GM12864 (cell line): ENCODE data around the gene FAM117B.

Source experiments
- DNase-seq: peaks from one replicate; pipeline ENCODE4 v3.0.0-alpha.2; 2011; ENCODE audit warnings: low read depth
- H3K4me3 ChIP-seq: 2 replicates; pipeline ENCODE4 v1.5.1; 2011; ENCODE audit warnings: mild to moderate bottlenecking, low read depth, low read length, control low read depth
- CTCF ChIP-seq: IDR thresholded peaks from 2 replicates; pipeline ENCODE4 v1.5.1; 2011; ENCODE audit warnings: low read depth, mild to moderate bottlenecking, moderate library complexity, low read length, control low read depth, inconsistent platforms; ENCODE audit errors: missing control alignments

FAM117B gene

GRCh38 chr2:202773301-202773973 lies 138.7 kb downstream of the FAM117B start:
- H3K4me3 ChIP-seq = no peak overlapping the region
- TF ChIP-seq CTCF = no peak
- DNase-seq = no peak

- TF ChIP-seq CTCF = no peak
- H3K4me3 ChIP-seq = no peak overlapping the region
- DNase-seq = no peak
Observed at GRCh38 chr2:202774104-202774503, 139.3 kb downstream of the FAM117B start.

- TF ChIP-seq CTCF = no peak
- no peak for DNase-seq
- no peak overlapping the region for H3K4me3 ChIP-seq
Observed at GRCh38 chr2:202778217-202778616, 143.4 kb downstream of the FAM117B start.

GRCh38 chr2:202780514-202781021 lies 145.8 kb downstream of the FAM117B start:
- peak; percentile 30 for DNase-seq
- TF ChIP-seq CTCF = no peak
- no peak overlapping the region for H3K4me3 ChIP-seq

- no peak for DNase-seq
- no peak for TF ChIP-seq CTCF
- H3K4me3 ChIP-seq = no peak overlapping the region
Observed at GRCh38 chr2:202782940-202783558, 148.3 kb downstream of the FAM117B start.

- H3K4me3 ChIP-seq = no peak overlapping the region
- no peak for TF ChIP-seq CTCF
- no peak for DNase-seq
Observed at GRCh38 chr2:202786842-202787241, 152.1 kb downstream of the FAM117B start.
